ENCODE results near the gene SGMS2. TPM values are rescaled to one million over a fixed set of nuclear protein-coding genes. Genes with fewer than 3 reads are reported as not detected.

Gene SGMS2
- total RNA-seq (2014; rRNA removed; shearing (Covaris generic)) = 4.1 and 4.4 TPM in 2 replicates

GRCh38 chr4:107824350-107825071 lies at the start of gene SGMS2:
Gene SGMS2, plus strand, starts transcription at chr4:107824932. Its CDS starts 70,622 bp downstream, at chr4:107895554.
- no peaks in the 10 kb centered on the region for H3K27me3 ChIP-seq
- H3K27ac ChIP-seq = peak within 1 kb of the TSS; percentile 30
- no peaks in the 10 kb centered on the region for H3K9me3 ChIP-seq (replicated peaks)
- peak within 1 kb of the TSS; percentile 81 for H3K4me3 ChIP-seq
- H3K4me1 ChIP-seq = no peaks in the 10 kb centered on the region
- peak; percentile 69 to 72 for DNase-seq
- H3K36me3 ChIP-seq = no peaks in the 10 kb centered on the region

DNA sequence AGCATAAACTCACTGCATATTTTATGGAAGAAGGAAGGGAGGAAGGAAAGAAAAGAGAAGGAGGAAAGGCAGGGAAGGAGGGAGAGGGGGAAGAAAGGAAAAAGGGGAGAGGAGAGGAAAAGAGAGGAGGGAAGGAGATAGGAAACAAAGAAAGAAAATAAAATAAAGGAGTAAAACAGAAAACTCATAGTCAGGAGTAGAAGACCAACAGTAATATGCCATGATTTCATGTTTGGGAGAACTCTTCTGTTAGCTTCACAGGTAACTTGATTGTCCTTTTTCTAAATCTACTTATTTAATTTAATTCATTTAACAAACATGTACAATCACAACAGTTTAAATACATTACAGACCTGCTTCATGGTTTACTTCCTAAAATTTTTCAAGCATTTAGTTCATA lies 46.8 kb upstream of the SGMS2 start:
- Histone ChIP-seq H3K4me3 (no peak overlapping the region), H3K9me3 (replicated peaks) (no peaks in the 10 kb centered on the region), H3K4me1 (no peaks in the 10 kb centered on the region), H3K27me3 (no peaks in the 10 kb centered on the region), H3K36me3 (no peaks in the 10 kb centered on the region), H3K27ac (no peak overlapping the region)
- no peak for DNase-seq

GRCh38 chr4:107778784-107779530 lies 45.8 kb upstream of the SGMS2 start:
- H3K36me3 ChIP-seq = no peaks in the 10 kb centered on the region
- no peaks in the 10 kb centered on the region for H3K9me3 ChIP-seq (replicated peaks)
- H3K4me3 ChIP-seq = no peak overlapping the region
- no peaks in the 10 kb centered on the region for H3K4me1 ChIP-seq
- H3K27ac ChIP-seq = no peak overlapping the region
- DNase-seq = no peak
- H3K27me3 ChIP-seq = no peaks in the 10 kb centered on the region

- Histone ChIP-seq H3K36me3 (no peaks in the 10 kb centered on the region), H3K9me3 (replicated peaks) (no peaks in the 10 kb centered on the region), H3K4me1 (no peaks in the 10 kb centered on the region), H3K27me3 (no peaks in the 10 kb centered on the region), H3K4me3 (no peak overlapping the region), H3K27ac (no peak overlapping the region)
- peak; percentile 18 to 27 for DNase-seq
These were observed 44.1 kb upstream of the SGMS2 start for GRCh38 chr4:107780665-107781064.

GRCh38 chr4:107791902-107792301 lies 32.8 kb upstream of the SGMS2 start:
- H3K9me3 ChIP-seq (replicated peaks) = no peaks in the 10 kb centered on the region
- DNase-seq = no peak
- H3K4me1 ChIP-seq = no peaks in the 10 kb centered on the region
- H3K27ac ChIP-seq = no peak overlapping the region
- H3K27me3 ChIP-seq = no peaks in the 10 kb centered on the region
- H3K4me3 ChIP-seq = no peak overlapping the region
- H3K36me3 ChIP-seq = no peaks in the 10 kb centered on the region

DNA sequence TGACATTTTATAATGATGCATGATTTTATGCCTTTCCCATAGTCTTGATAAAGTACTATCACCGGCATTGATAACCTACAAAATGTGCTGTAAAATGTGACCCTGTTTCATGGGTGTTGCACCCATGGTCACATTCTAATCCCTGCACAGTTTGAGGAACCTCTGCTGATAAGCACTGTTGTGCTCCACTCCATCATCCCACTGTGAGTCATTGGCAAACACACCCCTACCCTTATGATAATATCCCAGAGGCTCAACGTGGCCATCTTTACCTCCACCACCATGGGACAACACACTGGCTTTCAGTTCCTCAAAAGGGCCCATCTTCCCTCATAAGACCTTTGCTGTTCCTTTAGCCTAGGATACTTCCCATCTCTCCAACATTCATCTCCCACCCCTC lies 32.0 kb upstream of the SGMS2 start:
- Histone ChIP-seq H3K9me3 (replicated peaks) (no peaks in the 10 kb centered on the region), H3K36me3 (no peaks in the 10 kb centered on the region), H3K4me3 (no peak overlapping the region), H3K27me3 (no peaks in the 10 kb centered on the region), H3K4me1 (no peaks in the 10 kb centered on the region), H3K27ac (no peak overlapping the region)
- DNase-seq = no peak

DNA sequence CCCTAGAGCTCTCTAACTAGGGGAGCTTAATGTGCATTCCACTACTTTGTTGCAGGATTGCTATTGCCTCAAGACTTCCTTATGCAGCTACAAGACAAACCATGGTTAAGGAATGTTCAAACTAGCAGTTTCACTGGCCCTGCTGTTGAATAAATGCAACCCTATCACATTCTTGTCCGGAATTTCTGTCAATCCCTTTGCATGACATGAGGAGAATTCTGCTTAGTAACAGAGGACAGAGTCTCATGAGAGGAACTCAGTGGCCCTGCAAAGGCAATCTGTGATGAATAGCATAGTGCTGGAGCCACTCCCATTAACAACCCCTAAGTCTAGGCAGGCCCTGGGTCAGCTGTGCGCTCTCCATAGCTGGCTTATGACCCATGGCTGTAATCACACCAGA lies 30.7 kb upstream of the SGMS2 start:
- Histone ChIP-seq H3K9me3 (replicated peaks) (no peaks in the 10 kb centered on the region), H3K27ac (no peak overlapping the region), H3K27me3 (no peaks in the 10 kb centered on the region), H3K36me3 (no peaks in the 10 kb centered on the region), H3K4me3 (no peak overlapping the region), H3K4me1 (no peaks in the 10 kb centered on the region)
- DNase-seq = no peak

DNA sequence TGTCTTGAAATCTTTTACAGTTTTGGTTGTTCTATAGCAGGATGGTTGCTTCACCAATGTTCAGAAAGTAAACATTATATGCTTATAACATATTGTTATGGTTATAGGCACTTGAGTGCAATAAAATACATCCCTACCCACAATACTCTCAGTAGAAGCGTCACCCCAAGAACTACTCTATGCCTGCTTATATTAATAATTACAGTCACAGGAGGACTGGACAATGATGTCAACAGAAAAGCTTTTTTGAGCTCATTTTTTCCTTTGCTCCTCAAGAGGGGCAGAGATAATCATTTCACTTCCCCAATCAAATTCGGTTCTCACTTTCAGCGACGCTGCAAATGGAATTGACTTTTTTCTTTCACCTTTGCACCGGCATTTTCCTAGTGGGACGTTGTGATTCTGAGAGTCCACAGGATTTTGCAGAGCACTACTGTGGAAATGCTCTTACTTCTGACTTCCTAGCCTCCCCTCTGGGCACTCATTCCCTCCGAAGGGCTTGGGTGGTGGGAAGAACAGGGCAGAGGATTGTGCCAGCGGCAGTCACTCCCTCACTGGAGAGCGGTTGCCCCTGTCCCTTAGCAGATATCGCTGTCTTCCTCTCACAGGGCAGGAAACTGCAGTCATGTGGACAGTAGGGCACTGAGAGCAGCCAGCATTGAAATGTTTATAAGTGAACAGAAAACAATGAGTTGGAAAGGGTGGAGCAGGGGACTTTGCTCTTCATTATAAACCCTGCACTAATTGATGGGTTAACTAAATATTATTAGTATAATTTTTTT lies 24.9 kb upstream of the SGMS2 start:
- H3K4me3 ChIP-seq = no peak overlapping the region
- no peaks in the 10 kb centered on the region for H3K27me3 ChIP-seq
- H3K27ac ChIP-seq = no peak overlapping the region
- no peak for DNase-seq
- no peaks in the 10 kb centered on the region for H3K36me3 ChIP-seq
- no peaks in the 10 kb centered on the region for H3K4me1 ChIP-seq
- no peaks in the 10 kb centered on the region for H3K9me3 ChIP-seq (replicated peaks)

- DNase-seq = no peak
These were observed 24.0 kb upstream of the SGMS2 start for GRCh38 chr4:107800706-107801105.

GRCh38 chr4:107801766-107802211 lies 22.9 kb upstream of the SGMS2 start:
- Histone ChIP-seq H3K36me3 (no peaks in the 10 kb centered on the region), H3K27me3 (no peaks in the 10 kb centered on the region), H3K27ac (no peak overlapping the region), H3K4me1 (no peaks in the 10 kb centered on the region; the same call in 1 of the 2 replicates), H3K4me3 (no peak overlapping the region), H3K9me3 (replicated peaks) (no peaks in the 10 kb centered on the region)
- DNase-seq = no peak

More at GRCh38 chr4:107800706-107801105, 24.0 kb upstream of the SGMS2 start:
- no peak overlapping the region for H3K27ac ChIP-seq
- no peak overlapping the region for H3K4me3 ChIP-seq
- H3K36me3 ChIP-seq = no peaks in the 10 kb centered on the region
- no peaks in the 10 kb centered on the region for H3K27me3 ChIP-seq
- H3K9me3 ChIP-seq (replicated peaks) = no peaks in the 10 kb centered on the region
- H3K4me1 ChIP-seq = no peaks in the 10 kb centered on the region

DNA sequence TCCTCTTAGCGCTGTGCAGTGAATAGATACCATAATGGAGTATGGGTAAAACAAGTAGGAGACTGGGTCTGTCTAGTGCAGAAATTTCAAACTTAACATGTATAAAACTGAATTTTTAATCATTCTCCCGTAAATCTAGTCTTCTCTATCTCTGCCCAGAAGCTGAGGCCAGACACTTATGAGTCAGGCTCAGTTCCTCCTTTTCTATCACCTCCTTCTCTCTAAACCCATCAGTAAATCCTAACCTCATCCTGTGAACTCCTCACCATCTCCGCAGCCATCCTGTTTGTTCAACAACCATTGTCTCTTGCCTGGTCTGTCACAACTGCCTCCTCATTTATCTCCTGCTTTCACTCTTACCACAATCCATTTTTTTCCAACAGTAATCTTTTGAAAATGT lies 19.8 kb upstream of the SGMS2 start:
- H3K27me3 ChIP-seq = no peaks in the 10 kb centered on the region
- H3K36me3 ChIP-seq = no peaks in the 10 kb centered on the region
- no peaks in the 10 kb centered on the region; the same call in 1 of the 2 replicates for H3K4me1 ChIP-seq
- H3K9me3 ChIP-seq (replicated peaks) = no peaks in the 10 kb centered on the region
- no peak overlapping the region for H3K27ac ChIP-seq
- no peak overlapping the region for H3K4me3 ChIP-seq
- DNase-seq = no peak

- no peaks in the 10 kb centered on the region for H3K27me3 ChIP-seq
These were observed 18.5 kb upstream of the SGMS2 start for GRCh38 chr4:107806196-107806595.

GRCh38 chr4:107808572-107808971 lies 16.2 kb upstream of the SGMS2 start:
- DNase-seq = no peak
- no peaks in the 10 kb centered on the region for H3K9me3 ChIP-seq (replicated peaks)
- H3K4me3 ChIP-seq = no peak overlapping the region
- no peak overlapping the region for H3K27ac ChIP-seq
- no peaks in the 10 kb centered on the region for H3K27me3 ChIP-seq
- H3K4me1 ChIP-seq = no peaks in the 10 kb centered on the region; the same call in 1 of the 2 replicates
- no peaks in the 10 kb centered on the region for H3K36me3 ChIP-seq

More at GRCh38 chr4:107806196-107806595, 18.5 kb upstream of the SGMS2 start:
- no peaks in the 10 kb centered on the region for H3K36me3 ChIP-seq
- H3K9me3 ChIP-seq (replicated peaks) = no peaks in the 10 kb centered on the region
- no peaks in the 10 kb centered on the region; the same call in 1 of the 2 replicates for H3K4me1 ChIP-seq
- no peak overlapping the region for H3K4me3 ChIP-seq
- H3K27ac ChIP-seq = no peak overlapping the region
- peak in 1 of 2 experiments; percentile 36 for DNase-seq

GRCh38 chr4:107809210-107809609 lies 15.5 kb upstream of the SGMS2 start:
- no peaks in the 10 kb centered on the region for H3K27me3 ChIP-seq
- no peak overlapping the region for H3K4me3 ChIP-seq
- H3K4me1 ChIP-seq = no peaks in the 10 kb centered on the region; the same call in 1 of the 2 replicates
- DNase-seq = no peak
- H3K27ac ChIP-seq = no peak overlapping the region
- H3K9me3 ChIP-seq (replicated peaks) = no peaks in the 10 kb centered on the region
- no peaks in the 10 kb centered on the region for H3K36me3 ChIP-seq

DNA sequence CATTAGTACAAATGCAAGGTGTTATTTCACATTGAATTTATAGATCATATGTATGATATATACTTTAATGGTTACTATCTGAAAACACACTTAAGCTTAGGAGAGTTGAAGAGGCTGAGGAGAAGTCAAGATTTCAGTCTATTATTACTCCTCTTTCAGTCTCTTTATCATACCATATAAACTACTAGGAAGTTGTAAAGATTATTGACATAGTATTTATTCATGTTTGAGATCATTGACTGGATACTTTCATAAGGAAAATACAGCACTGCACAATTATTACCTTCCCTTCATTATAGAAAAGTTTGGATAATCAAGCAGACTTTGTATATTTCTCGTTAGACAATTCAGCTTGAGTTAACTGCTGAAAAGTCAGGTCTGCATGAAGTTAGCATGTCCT lies 10.0 kb upstream of the SGMS2 start:
- Histone ChIP-seq H3K27me3 (no peaks in the 10 kb centered on the region), H3K9me3 (replicated peaks) (no peaks in the 10 kb centered on the region), H3K4me3 (no peak overlapping the region), H3K27ac (no peak overlapping the region), H3K36me3 (no peaks in the 10 kb centered on the region), H3K4me1 (peaks cover 4% of the 10 kb centered on the region; the same call in 1 of the 2 replicates)
- DNase-seq = no peak

All from SJCRH30 (cell line).